Measurements from ENCODE around the gene EPC2.
"Not testable (repeated sequence)": the region's sequence is repeated elsewhere in the genome, so short reads cannot be mapped to it uniquely, and the experiment has no call there.

Gene EPC2

GRCh38 chr2:148642112-148642744 is 2.3 kb upstream of the EPC2 start:
- in situ Hi-C loops (cut with HindIII; ENCODE audit: low sequenced_read_pairs), result no loop called here

GRCh38 chr2:148642891-148643416 is 1.6 kb upstream of the EPC2 start:
- in situ Hi-C loops (cut with HindIII; ENCODE audit: low sequenced_read_pairs), result no loop called here

GRCh38 chr2:148643421-148643820 is 1.1 kb upstream of the EPC2 start:
- in situ Hi-C loops (cut with HindIII; ENCODE audit: low sequenced_read_pairs), result no loop called here

GRCh38 chr2:148644883-148645538 is 460 bp downstream of the EPC2 start:
- in situ Hi-C loops (cut with HindIII; ENCODE audit: low sequenced_read_pairs), result no loop called here

GRCh38 chr2:148645539-148646230 is 1.1 kb downstream of the EPC2 start:
- in situ Hi-C loops (cut with HindIII; ENCODE audit: low sequenced_read_pairs), result no loop called here

GRCh38 chr2:148646231-148646559 is 1.6 kb downstream of the EPC2 start:
- in situ Hi-C loops (cut with HindIII; ENCODE audit: low sequenced_read_pairs), result no loop called here

GRCh38 chr2:148647711-148648110 is 3.2 kb downstream of the EPC2 start:
- in situ Hi-C loops (cut with HindIII; ENCODE audit: low sequenced_read_pairs), result not testable (repeated sequence)

GRCh38 chr2:148649936-148650335 is 5.4 kb downstream of the EPC2 start:
- in situ Hi-C loops (cut with HindIII; ENCODE audit: low sequenced_read_pairs), result no loop called here

GRCh38 chr2:148650881-148651280 is 6.3 kb downstream of the EPC2 start:
- in situ Hi-C loops (cut with HindIII; ENCODE audit: low sequenced_read_pairs), result no loop called here

GRCh38 chr2:148651972-148652371 is 7.4 kb downstream of the EPC2 start:
- in situ Hi-C loops (cut with HindIII; ENCODE audit: low sequenced_read_pairs), result no loop called here

- in situ Hi-C loops (cut with HindIII; ENCODE audit: low sequenced_read_pairs), result no loop called here
Measured at GRCh38 chr2:148653437-148653836, 8.9 kb downstream of the EPC2 start.

- in situ Hi-C loops (cut with HindIII; ENCODE audit: low sequenced_read_pairs), result no loop called here
Measured at GRCh38 chr2:148654435-148654834, 9.9 kb downstream of the EPC2 start.

GRCh38 chr2:148656516-148656915 is 12.0 kb downstream of the EPC2 start:
- in situ Hi-C loops (cut with HindIII; ENCODE audit: low sequenced_read_pairs), result no loop called here

GRCh38 chr2:148658807-148659722 is 14.5 kb downstream of the EPC2 start:
- in situ Hi-C loops (cut with HindIII; ENCODE audit: low sequenced_read_pairs), result no loop called here

GRCh38 chr2:148660999-148661398 is 16.4 kb downstream of the EPC2 start:
- in situ Hi-C loops (cut with HindIII; ENCODE audit: low sequenced_read_pairs), result no loop called here

GRCh38 chr2:148662332-148662731 is 17.8 kb downstream of the EPC2 start:
- in situ Hi-C loops (cut with HindIII; ENCODE audit: low sequenced_read_pairs), result not testable (repeated sequence)

GRCh38 chr2:148664229-148664628 is 19.7 kb downstream of the EPC2 start:
- in situ Hi-C loops (cut with HindIII; ENCODE audit: low sequenced_read_pairs), result no loop called here

- in situ Hi-C loops (cut with HindIII; ENCODE audit: low sequenced_read_pairs), result no loop called here
Measured at GRCh38 chr2:148666555-148666954, 22.0 kb downstream of the EPC2 start.

GRCh38 chr2:148667113-148667836 is 22.7 kb downstream of the EPC2 start:
- in situ Hi-C loops (cut with HindIII; ENCODE audit: low sequenced_read_pairs), result no loop called here

- in situ Hi-C loops (cut with HindIII; ENCODE audit: low sequenced_read_pairs), result no loop called here
Measured at GRCh38 chr2:148670773-148671172, 26.2 kb downstream of the EPC2 start.
